ENCODE results near the gene ALG14. TPM values are rescaled to one million over a fixed set of nuclear protein-coding genes. Genes with fewer than 3 reads are reported as not detected.

The ALG14 gene
- total and polyA plus RNA-seq, 2 experiments from 2014 or later: 2.7 to 8.2 TPM

DNA sequence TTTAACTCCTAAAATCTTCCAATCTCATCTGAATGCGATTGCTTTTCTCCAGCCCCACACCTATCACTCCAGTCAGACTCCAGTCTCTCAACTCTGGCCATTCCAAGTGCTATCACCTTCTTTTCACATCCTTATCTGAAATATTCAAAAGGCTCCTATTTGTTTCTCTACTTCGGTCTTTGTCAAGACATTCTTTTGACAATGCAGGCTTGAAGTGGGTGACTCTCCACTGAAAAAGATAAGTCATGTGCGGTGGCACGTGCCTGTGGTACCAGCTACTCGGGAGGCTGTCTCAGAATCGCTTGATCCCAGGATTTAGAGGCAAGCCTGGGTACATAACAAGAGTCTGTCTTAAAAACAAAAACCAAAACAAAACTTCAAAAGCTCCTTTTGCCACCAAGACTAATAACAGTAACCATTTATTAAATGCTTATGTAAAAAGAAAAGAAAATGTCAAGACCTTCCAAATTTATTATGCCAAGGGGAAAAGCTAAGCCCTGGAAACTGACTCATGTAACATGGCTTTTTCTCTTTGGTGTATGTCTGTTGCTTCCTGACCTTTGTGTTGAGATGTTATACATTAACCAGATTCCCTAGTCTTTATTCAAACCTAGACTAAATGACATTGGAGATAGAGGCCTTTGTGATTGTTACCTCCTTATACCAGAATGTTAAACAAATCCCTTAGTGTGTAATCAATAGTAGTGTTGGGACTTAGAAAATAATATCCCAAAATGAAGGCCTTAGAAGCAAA, 3.6 kb downstream of the ALG14 start:
- Histone ChIP-seq H3K9me3 (ENCODE audit: low read depth) (no peaks in the 10 kb centered on the region), H3K4me3 (no peak overlapping the region), H3K27me3 (no peaks in the 10 kb centered on the region), H3K27ac (no peak overlapping the region), H3K36me3 (no peaks in the 10 kb centered on the region), H3K4me1 (ENCODE audit: low read depth) (peaks cover 7% of the 10 kb centered on the region)
- TF ChIP-seq, protein P1, sequence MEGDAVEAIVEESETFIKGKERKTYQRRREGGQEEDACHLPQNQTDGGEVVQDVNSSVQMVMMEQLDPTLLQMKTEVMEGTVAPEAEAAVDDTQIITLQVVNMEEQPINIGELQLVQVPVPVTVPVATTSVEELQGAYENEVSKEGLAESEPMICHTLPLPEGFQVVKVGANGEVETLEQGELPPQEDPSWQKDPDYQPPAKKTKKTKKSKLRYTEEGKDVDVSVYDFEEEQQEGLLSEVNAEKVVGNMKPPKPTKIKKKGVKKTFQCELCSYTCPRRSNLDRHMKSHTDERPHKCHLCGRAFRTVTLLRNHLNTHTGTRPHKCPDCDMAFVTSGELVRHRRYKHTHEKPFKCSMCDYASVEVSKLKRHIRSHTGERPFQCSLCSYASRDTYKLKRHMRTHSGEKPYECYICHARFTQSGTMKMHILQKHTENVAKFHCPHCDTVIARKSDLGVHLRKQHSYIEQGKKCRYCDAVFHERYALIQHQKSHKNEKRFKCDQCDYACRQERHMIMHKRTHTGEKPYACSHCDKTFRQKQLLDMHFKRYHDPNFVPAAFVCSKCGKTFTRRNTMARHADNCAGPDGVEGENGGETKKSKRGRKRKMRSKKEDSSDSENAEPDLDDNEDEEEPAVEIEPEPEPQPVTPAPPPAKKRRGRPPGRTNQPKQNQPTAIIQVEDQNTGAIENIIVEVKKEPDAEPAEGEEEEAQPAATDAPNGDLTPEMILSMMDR (IDR thresholded peaks at IDR 0.05; ENCODE audit: low read depth, low read length): no peak
- DNase-seq (ENCODE audit: low read depth in 1 of 2, low spot score in 1 of 2): no peak

GRCh38 chr1:95067568-95067967, 5.2 kb downstream of the ALG14 start:
- Histone ChIP-seq H3K9me3 (ENCODE audit: low read depth) (no peaks in the 10 kb centered on the region), H3K4me1 (ENCODE audit: low read depth) (peaks cover 7% of the 10 kb centered on the region), H3K4me3 (no peak overlapping the region), H3K36me3 (no peaks in the 10 kb centered on the region), H3K27ac (no peak overlapping the region), H3K27me3 (no peaks in the 10 kb centered on the region)
- DNase-seq (ENCODE audit: low read depth in 1 of 2, low spot score in 1 of 2): no peak
- TF ChIP-seq, protein P1 (IDR thresholded peaks at IDR 0.05; ENCODE audit: low read depth, low read length): no peak

DNA sequence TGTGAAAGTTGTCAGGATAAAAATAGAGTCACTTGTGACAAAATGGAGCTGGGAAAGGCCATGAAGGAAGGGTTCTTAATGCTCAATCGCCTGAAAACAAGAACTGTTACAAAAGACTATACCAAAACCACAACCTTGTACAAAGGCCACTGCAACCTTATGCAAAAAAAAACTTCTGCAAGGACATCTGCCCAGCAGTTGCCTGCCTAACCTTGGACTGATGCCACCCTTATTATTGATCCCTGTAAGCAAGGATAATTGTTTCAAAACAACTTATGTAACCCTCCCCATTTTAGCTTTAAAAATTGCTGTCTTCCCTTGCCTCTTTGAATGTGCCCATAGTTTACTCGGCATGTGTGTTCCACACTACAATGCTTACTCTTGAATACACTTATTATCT, 5.7 kb downstream of the ALG14 start:
- Histone ChIP-seq H3K4me1 (ENCODE audit: low read depth) (peaks cover 9% of the 10 kb centered on the region), H3K4me3 (no peak overlapping the region), H3K9me3 (ENCODE audit: low read depth) (no peaks in the 10 kb centered on the region), H3K27me3 (no peaks in the 10 kb centered on the region), H3K36me3 (no peaks in the 10 kb centered on the region), H3K27ac (no peak overlapping the region)
- TF ChIP-seq, protein P1 (IDR thresholded peaks at IDR 0.05; ENCODE audit: low read depth, low read length): no peak
- DNase-seq (ENCODE audit: low read depth in 1 of 2, low spot score in 1 of 2): no peak

GRCh38 chr1:95061445-95062006, 11.2 kb downstream of the ALG14 start:
- DNase-seq (ENCODE audit: low read depth in 1 of 2, low spot score in 1 of 2): peak in 1 of 2 donors; percentile 61
- TF ChIP-seq, protein P1 (IDR thresholded peaks at IDR 0.05; ENCODE audit: low read depth, low read length): no peak
- no peaks in the 10 kb centered on the region for H3K27me3 ChIP-seq
- H3K27ac ChIP-seq: peak overlapping the region; percentile 62
- H3K36me3 ChIP-seq: no peaks in the 10 kb centered on the region
- no peak overlapping the region for H3K4me3 ChIP-seq
- no peaks in the 10 kb centered on the region for H3K9me3 ChIP-seq (ENCODE audit: low read depth)
- peaks cover 11% of the 10 kb centered on the region for H3K4me1 ChIP-seq (ENCODE audit: low read depth)

- Histone ChIP-seq H3K4me1 (ENCODE audit: low read depth) (peaks cover 11% of the 10 kb centered on the region), H3K9me3 (ENCODE audit: low read depth) (no peaks in the 10 kb centered on the region), H3K27ac (no peak overlapping the region), H3K36me3 (no peaks in the 10 kb centered on the region), H3K4me3 (no peak overlapping the region), H3K27me3 (no peaks in the 10 kb centered on the region)
- DNase-seq (ENCODE audit: low read depth in 1 of 2, low spot score in 1 of 2): no peak
- TF ChIP-seq, protein P1 (IDR thresholded peaks at IDR 0.05; ENCODE audit: low read depth, low read length): no peak
Observed at GRCh38 chr1:95058974-95059373, 13.8 kb downstream of the ALG14 start.

Measured in cardiac muscle cell (in vitro differentiated cells and primary cell).